ENCODE results near the gene CREM. TPM values are rescaled to one million over a fixed set of nuclear protein-coding genes. Genes with fewer than 3 reads are reported as not detected.

CREM gene
- total RNA-seq, 1 experiment from 2014 or later = 20.0 TPM

- Histone ChIP-seq H3K27me3 (ENCODE audit: insufficient read depth, low read length) (no peaks in the 10 kb centered on the region), H3K9ac (ENCODE audit: extremely low read depth, insufficient read length, low read length) (no peak overlapping the region), H3K23ac (ENCODE audit: insufficient read length, low read depth, low read length) (no peak overlapping the region), H2BK12ac (ENCODE audit: insufficient read length, low read depth, low read length) (no peak overlapping the region), H3K4ac (ENCODE audit: low read depth, low read length) (no peak overlapping the region), H3K23me2 (ENCODE audit: insufficient read length, low read depth, low read length, poor library complexity, severe bottlenecking) (no peaks in the 10 kb centered on the region), H4K5ac (ENCODE audit: insufficient read length, low read depth, low read length) (no peak overlapping the region), H2BK15ac (ENCODE audit: low read depth, low read length) (no peak overlapping the region), H2AFZ (ENCODE audit: low read length) (no peak overlapping the region), H2BK5ac (ENCODE audit: insufficient read length, low read length) (no peak overlapping the region), H3K79me1 (ENCODE audit: insufficient read depth, low read depth, low read length, poor library complexity, severe bottlenecking) (no peaks in the 10 kb centered on the region), H3K27ac (ENCODE audit: insufficient read length, low read depth, low read length) (no peak overlapping the region), H2BK20ac (ENCODE audit: low read depth, low read length, poor library complexity, severe bottlenecking) (no peak overlapping the region), H4K20me1 (ENCODE audit: control insufficient read depth, insufficient read depth, insufficient read length) (no peaks in the 10 kb centered on the region), H3K18ac (ENCODE audit: insufficient read length, low read depth, low read length) (no peak overlapping the region), H3K4me1 (ENCODE audit: insufficient read depth, low read length) (peaks cover 6% of the 10 kb centered on the region; the same call in 1 of the 2 replicates), H3K56ac (ENCODE audit: insufficient read length, low read depth, low read length) (no peak overlapping the region), H3K79me2 (ENCODE audit: insufficient read depth, low read length) (no peaks in the 10 kb centered on the region), H3T11ph (ENCODE audit: low read length) (no peak overlapping the region), H2BK120ac (ENCODE audit: low read depth, low read length, poor library complexity, severe bottlenecking) (no peak overlapping the region), H3K9me3 (ENCODE audit: control insufficient read depth, low read depth, low read length) (no peaks in the 10 kb centered on the region), H2AK5ac (ENCODE audit: insufficient read length, low read length) (no peak overlapping the region), H3K4me2 (ENCODE audit: insufficient read depth, insufficient read length, low read length) (no peak overlapping the region), H4K8ac (replicated peaks; ENCODE audit: insufficient read length, low read depth, low read length) (no peak overlapping the region), H3K14ac (ENCODE audit: insufficient read depth, low read length) (no peak overlapping the region), H4K91ac (ENCODE audit: insufficient read length, low read depth, low read length) (no peak overlapping the region)
- Mint-ChIP-seq H3K27ac (no peak overlapping the region), H3K9me3 (no peaks in the 10 kb centered on the region), H3K4me1 (peaks cover 24 to 25% of the 10 kb centered on the region in 2 experiments), H3K27me3 (ENCODE audit: low read depth) (no peaks in the 10 kb centered on the region), H3K36me3 (ENCODE audit: insufficient read depth in 1 of 3, low read depth in 3 of 3) (peaks cover 2 to 6% (median 4%) of the 10 kb centered on the region in 3 experiments; a peak in 6 of 7 replicates), H3K4me3 (no peak overlapping the region)
- TF ChIP-seq, protein P1, sequence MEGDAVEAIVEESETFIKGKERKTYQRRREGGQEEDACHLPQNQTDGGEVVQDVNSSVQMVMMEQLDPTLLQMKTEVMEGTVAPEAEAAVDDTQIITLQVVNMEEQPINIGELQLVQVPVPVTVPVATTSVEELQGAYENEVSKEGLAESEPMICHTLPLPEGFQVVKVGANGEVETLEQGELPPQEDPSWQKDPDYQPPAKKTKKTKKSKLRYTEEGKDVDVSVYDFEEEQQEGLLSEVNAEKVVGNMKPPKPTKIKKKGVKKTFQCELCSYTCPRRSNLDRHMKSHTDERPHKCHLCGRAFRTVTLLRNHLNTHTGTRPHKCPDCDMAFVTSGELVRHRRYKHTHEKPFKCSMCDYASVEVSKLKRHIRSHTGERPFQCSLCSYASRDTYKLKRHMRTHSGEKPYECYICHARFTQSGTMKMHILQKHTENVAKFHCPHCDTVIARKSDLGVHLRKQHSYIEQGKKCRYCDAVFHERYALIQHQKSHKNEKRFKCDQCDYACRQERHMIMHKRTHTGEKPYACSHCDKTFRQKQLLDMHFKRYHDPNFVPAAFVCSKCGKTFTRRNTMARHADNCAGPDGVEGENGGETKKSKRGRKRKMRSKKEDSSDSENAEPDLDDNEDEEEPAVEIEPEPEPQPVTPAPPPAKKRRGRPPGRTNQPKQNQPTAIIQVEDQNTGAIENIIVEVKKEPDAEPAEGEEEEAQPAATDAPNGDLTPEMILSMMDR (conservative IDR thresholded peaks at IDR 0.05) = no peak
- DNase-seq = no peak
- WGBS (ENCODE audit: extremely low coverage, insufficient read length, low lambda C conversion rate) = no CpG with 5 or more reads among the region's 4 CpGs
These were observed 78.1 kb downstream of the CREM start for GRCh38 chr10:35204650-35205319.
